B cell (primary cell): ENCODE data around the gene ALAD. TPM values are rescaled to one million over a fixed set of nuclear protein-coding genes. Genes with fewer than 3 reads are reported as not detected.

ENCODE experiments used
- ATAC-seq: fragments of 200-7000 bp; cut with Tn5 transposase; one replicate; pipeline ENCODE4 v1.10.0; 2021; ENCODE audit warnings: low read depth, mild to moderate bottlenecking, moderate number of reproducible peaks, moderate library complexity
- CTCF ChIA-PET: fragments of 350-600 bp; sonication (Branson Sonifier 250); formaldehyde crosslinking; loops from one replicate; lab custom pipeline; 2021; ENCODE audit warnings: antibody characterized with exemption, inconsistent platforms; lab: Charles Lee
- POLR2A ChIA-PET: fragments of 350-600 bp; sonication (Branson Sonifier 250); formaldehyde crosslinking; loops from one replicate; lab custom pipeline; 2021; ENCODE audit warnings: antibody characterized with exemption; lab: Charles Lee
- DNase-seq: peaks from one replicate; pipeline ENCODE4 v3.0.0; 2013
- H2AFZ ChIP-seq: 2 replicates; pipeline ENCODE4 v1.6.1; 2012; ENCODE audit warnings: mild to moderate bottlenecking, low read depth, low read length; ENCODE audit not compliant: insufficient read depth, poor library complexity, severe bottlenecking
- H3K27ac ChIP-seq, 2 donors: 1 replicate in 1 of 2; 2 replicates in 1 of 2; pipeline ENCODE4 v1.5.1; 2012 to 2013; ENCODE audit warnings: low read length in 2 of 2, mild to moderate bottlenecking in 2 of 2, moderate library complexity in 1 of 2
- H3K27me3 ChIP-seq, 4 experiments: fragments of 200-600 bp in 1 of 4; sonication (generic) in 1 of 4; replicated peaks in 1 of 4; 1 replicate in 2 of 4; 2 replicates in 2 of 4; pipeline versions ENCODE4 v1.6.1 to v1.7.0; 2013 to 2016; ENCODE audit warnings: low read length in 3 of 4, mild to moderate bottlenecking in 2 of 4, mixed read lengths in 1 of 4, moderate library complexity in 1 of 4; ENCODE audit not compliant: insufficient read depth in 4 of 4, control insufficient read depth in 3 of 4; ENCODE audit errors: control extremely low read depth in 1 of 4
- H3K36me3 ChIP-seq, 2 experiments: replicated peaks in 1 of 2; 1 replicate in 1 of 2; 2 replicates in 1 of 2; pipeline versions ENCODE4 v1.6.1 to v1.7.1; 2013; ENCODE audit warnings: low read length in 1 of 2; ENCODE audit not compliant: insufficient read depth in 2 of 2, control insufficient read depth in 1 of 2; ENCODE audit errors: control extremely low read depth in 1 of 2, extremely low read depth in 1 of 2
- H3K4me1 ChIP-seq, 2 donors: fragments of 200-600 bp in 1 of 2; sonication (generic) in 1 of 2; 1 replicate in 1 of 2; 2 replicates in 1 of 2; pipeline versions ENCODE4 v1.5.1 to v1.6.1; 2013 to 2017; ENCODE audit warnings: low read length in 2 of 2; ENCODE audit not compliant: control insufficient read depth in 2 of 2, insufficient read depth in 2 of 2
- H3K4me2 ChIP-seq: replicated peaks from 2 replicates; pipeline ENCODE3; 2012; ENCODE audit warnings: mild to moderate bottlenecking, low read depth, low read length; ENCODE audit not compliant: poor library complexity, severe bottlenecking
- H3K4me3 ChIP-seq, 5 experiments: fragments of 200-600 bp in 1 of 5; sonication (generic) in 1 of 5; 1 replicate in 3 of 5; 2 replicates in 2 of 5; pipeline versions ENCODE4 v1.5.1 to v1.7.0; 2011 to 2016; ENCODE audit warnings: low read length in 4 of 5, mild to moderate bottlenecking in 4 of 5, low read depth in 2 of 5, control low read depth in 1 of 5, moderate library complexity in 1 of 5; ENCODE audit not compliant: insufficient read depth in 1 of 5; ENCODE audit errors: control extremely low read depth in 1 of 5, extremely low read depth in 1 of 5
- H3K79me2 ChIP-seq: fragments of 200-600 bp; sonication (generic); one replicate; pipeline ENCODE4 v1.6.0; 2016; ENCODE audit warnings: low read length; ENCODE audit not compliant: control insufficient read depth, insufficient read depth
- H3K9ac ChIP-seq: fragments of 200-600 bp; sonication (generic); 2 replicates; pipeline ENCODE4 v1.6.1; 2017; ENCODE audit warnings: mild to moderate bottlenecking, low read length, moderate library complexity
- H3K9me3 ChIP-seq, 3 donors: one replicate each; pipeline versions ENCODE4 v1.6.1 to v1.7.1; 2013; ENCODE audit warnings: low read length in 2 of 3; ENCODE audit not compliant: control insufficient read depth in 2 of 3, insufficient read depth in 1 of 3; ENCODE audit errors: control extremely low read depth in 1 of 3
- H4K20me1 ChIP-seq: 2 replicates; pipeline ENCODE4 v1.6.0; 2012; ENCODE audit warnings: mild to moderate bottlenecking, low read length; ENCODE audit not compliant: insufficient read depth, control insufficient read depth, poor library complexity, severe bottlenecking
- H3K27ac Mint-ChIP-seq: one replicate; pipeline ENCODE4 v1.8.0; 2021; ENCODE audit warnings: mixed read lengths
- H3K27me3 Mint-ChIP-seq: one replicate; pipeline ENCODE4 v1.8.0; 2021; ENCODE audit warnings: mixed read lengths
- H3K4me1 Mint-ChIP-seq: one replicate; pipeline ENCODE4 v1.8.0; 2021; ENCODE audit warnings: mixed read lengths
- H3K4me3 Mint-ChIP-seq: one replicate; pipeline ENCODE4 v1.8.0; 2021; ENCODE audit warnings: mixed read lengths
- H3K9me3 Mint-ChIP-seq: one replicate; pipeline ENCODE4 v1.8.0; 2022; ENCODE audit warnings: mixed read lengths; ENCODE audit not compliant: insufficient read depth
- CTCF ChIP-seq: fragments of 200-600 bp; IDR thresholded peaks from one replicate; pipeline ENCODE4 v1.8.0; 2022; ENCODE audit warnings: antibody characterized with exemption, mild to moderate bottlenecking
- EZH2 ChIP-seq: IDR thresholded peaks from 2 replicates; pipeline ENCODE4 v1.6.1; 2012; ENCODE audit warnings: borderline replicate concordance, low read depth, mild to moderate bottlenecking, moderate library complexity, low read length; ENCODE audit not compliant: insufficient read depth, poor library complexity, severe bottlenecking
- WGBS: methylation state at CpG from one replicate; pipeline ENCODE4 v1.1.5; 2013; ENCODE audit warnings: missing lambda C conversion rate; ENCODE audit not compliant: insufficient coverage; 5-methylcytosine and 5-hydroxymethylcytosine counted together
- intact Hi-C: fragments of 100-400 bp; cut with micrococcal nuclease; formaldehyde crosslinking; loops from one replicate; pipeline ENCODE4 v1.10.0; 2022
- polyA plus RNA-seq: library from polyadenylated mRNA; depleted of rRNA; stranded (reverse); fragments of >200 nt; gene quantifications from 2 replicates; pipeline ENCODE4 v1.2.3, GENCODE V29; 2012
- total RNA-seq, 2 donors: library from RNA; stranded (reverse); fragments of 120-200 nt in 1 of 2; gene quantifications; 1 replicate in 1 of 2; 2 replicates in 1 of 2; pipeline versions ENCODE4 v1.2.3 to v1.2.4, GENCODE V29; 2013 to 2022

The ALAD gene
- total and polyA plus RNA-seq, 2 donors (not counting 1 experiment from before 2014, with no cell fraction given): 22.0 to 39.8 TPM

- no peak for DNase-seq
- no peak for TF ChIP-seq CTCF
- no peak for TF ChIP-seq EZH2
- ChIA-PET CTCF (interaction anchor here (1.1 kb wide), 1 partner anchor 29 kb away, joined by 3 read pairs; no protein-coding TSS in a partner anchor), POLR2A (interaction anchor here (0.6 kb wide), 1 partner anchor 1044 kb away, joined by 4 read pairs; no protein-coding TSS in a partner anchor)
- intact Hi-C loops: loop anchor here (2.0 kb wide), 1 partner anchor 69 kb away; the partner anchor contains the start of genes C9orf43 and POLE3
- Histone ChIP-seq H3K4me2 (no peak overlapping the region), H3K4me1 (peaks cover 8 to 12% of the 10 kb centered on the region in 2 donors), H3K79me2 (no peaks in the 10 kb centered on the region), H3K27me3 (no peaks in the 10 kb centered on the region), H3K4me3 (no peak overlapping the region), H3K27ac (no peak overlapping the region), H3K9ac (no peak overlapping the region), H3K9me3 (no peaks in the 10 kb centered on the region), H2AFZ (peak overlapping the region; percentile 50), H3K36me3 (no peaks in the 10 kb centered on the region), H4K20me1 (no peaks in the 10 kb centered on the region)
- Mint-ChIP-seq H3K27me3 (peaks cover 4% of the 10 kb centered on the region), H3K4me1 (peaks cover 16% of the 10 kb centered on the region), H3K9me3 (no peaks in the 10 kb centered on the region), H3K4me3 (peak overlapping the region; percentile 90), H3K27ac (no peak overlapping the region)
- no peak for ATAC-seq
- 89% methylated on average over 9 of the region's 9 CpGs for WGBS
Observed at GRCh38 chr9:113341712-113342410, 59.2 kb downstream of the ALAD start.
